Upper lobe of left lung (tissue), 6 donors: ENCODE results near the gene PLXNA4. TPM values are rescaled to one million over a fixed set of nuclear protein-coding genes. Genes with fewer than 3 reads are reported as not detected.
"Not testable (repeated sequence)": the region's sequence is repeated elsewhere in the genome, so short reads cannot be mapped to it uniquely, and the experiment has no call there.

ENCODE experiments used
- ATAC-seq, 2 donors: fragments of 200-7000 bp; cut with Tn5 transposase; one replicate each; pipeline ENCODE4 v1.9.1; 2022; ENCODE audit warnings: mild to moderate bottlenecking in 2 of 2, moderate library complexity in 2 of 2; ENCODE audit not compliant: low FRiP score in 2 of 2
- DNase-seq, 2 donors: peaks; one replicate each; pipeline ENCODE4 v3.0.0-alpha.2; 2019 to 2020
- H3K27ac ChIP-seq, 4 donors: fragments of 200-600 bp; sonication (generic); one replicate each; pipeline ENCODE4 v1.5.1; 2016 to 2019
- H3K27me3 ChIP-seq, 4 donors: fragments of 200-600 bp; sonication (generic); one replicate each; pipeline ENCODE4 v1.5.1; 2017 to 2019
- H3K36me3 ChIP-seq, 4 donors: fragments of 200-600 bp; sonication (generic); one replicate each; pipeline ENCODE4 v1.5.1; 2016 to 2019
- H3K4me1 ChIP-seq, 4 donors: fragments of 200-600 bp; sonication (generic); one replicate each; pipeline ENCODE4 v1.5.1; 2018 to 2019
- H3K4me3 ChIP-seq, 4 donors: fragments of 200-600 bp; sonication (generic); one replicate each; pipeline ENCODE4 v1.5.1; 2017 to 2019; ENCODE audit warnings: mild to moderate bottlenecking in 2 of 4, moderate library complexity in 1 of 4
- H3K9me3 ChIP-seq, 4 donors: fragments of 200-600 bp; sonication (generic); one replicate each; pipeline ENCODE4 v1.5.1; 2018 to 2019
- EP300 ChIP-seq, 4 donors: sonication (generic); formaldehyde crosslinking; IDR thresholded peaks; one replicate each; pipeline ENCODE4 v1.5.1; 2017; ENCODE audit warnings: antibody characterized with exemption in 4 of 4, control low read depth in 2 of 4
- POLR2A ChIP-seq, 4 donors: fragments of 450-650 bp; IDR thresholded peaks; one replicate each; pipeline ENCODE4 v1.5.1; 2016 to 2017; ENCODE audit warnings: antibody characterized with exemption in 4 of 4, mild to moderate bottlenecking in 2 of 4
- POLR2AphosphoS5 ChIP-seq, 2 donors: sonication (generic); formaldehyde crosslinking; IDR thresholded peaks; one replicate each; pipeline ENCODE4 v1.5.1; 2017; ENCODE audit warnings: antibody characterized with exemption in 2 of 2
- WGBS, 2 donors: methylation state at CpG; one replicate each; pipeline ENCODE4 v1.1.5; 2017 to 2018; 5-methylcytosine and 5-hydroxymethylcytosine counted together
- total RNA-seq, 6 donors: library from RNA; depleted of rRNA in 4 of 6; stranded (reverse); fragments of >200 nt in 4 of 6; gene quantifications; one replicate each; pipeline versions ENCODE4 v1.1.0 to v1.2.1, GENCODE V29; 2016 to 2021
- TF ChIP-seq, protein P1 (sequence below), 6 experiments: fragments of 450-650 bp in 4 of 6; fragments of 200-600 bp in 2 of 6; sonication (generic) in 2 of 6; IDR thresholded peaks; one replicate each; pipeline ENCODE4 v1.5.1; 2016 to 2019; ENCODE audit warnings: antibody characterized with exemption in 6 of 6
- donor health status: DM: no; HTN: no; CAD: no; lungs with moderate emphysema.
- donor health status: DM: no; HTN: yes; CAD: no; lungs with severe emphysema.

The PLXNA4 gene
- total RNA-seq, 6 donors from 2014 or later = 1.1 to 5.9 (median 2.6) TPM

DNA sequence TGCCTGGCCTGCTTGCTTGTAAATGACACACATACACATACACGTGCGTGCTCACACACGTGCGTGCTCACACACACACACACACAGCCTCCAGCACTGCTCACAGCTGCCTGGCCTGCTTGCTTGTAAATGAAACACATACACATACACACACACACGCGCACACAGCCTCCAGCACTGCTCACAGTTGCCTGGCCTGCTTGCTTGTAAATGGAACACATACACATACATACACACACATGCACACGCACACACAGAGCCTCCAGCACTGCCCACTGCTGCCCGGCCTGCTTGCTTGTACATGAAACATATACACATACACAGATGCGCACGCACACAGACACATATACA, 397.2 kb downstream of the PLXNA4 start:
- Histone ChIP-seq H3K4me1 (no peaks in the 10 kb centered on the region), H3K9me3 (no peaks in the 10 kb centered on the region), H3K4me3 (no peak overlapping the region), H3K27ac (no peak overlapping the region), H3K27me3 (no peaks in the 10 kb centered on the region), H3K36me3 (no peaks in the 10 kb centered on the region)
- TF ChIP-seq POLR2A (IDR thresholded peaks at IDR 0.05) = no peak
- no peak for TF ChIP-seq EP300 (IDR thresholded peaks at IDR 0.05)
- TF ChIP-seq POLR2AphosphoS5 (IDR thresholded peaks at IDR 0.05) = no peak
- TF ChIP-seq, protein P1, sequence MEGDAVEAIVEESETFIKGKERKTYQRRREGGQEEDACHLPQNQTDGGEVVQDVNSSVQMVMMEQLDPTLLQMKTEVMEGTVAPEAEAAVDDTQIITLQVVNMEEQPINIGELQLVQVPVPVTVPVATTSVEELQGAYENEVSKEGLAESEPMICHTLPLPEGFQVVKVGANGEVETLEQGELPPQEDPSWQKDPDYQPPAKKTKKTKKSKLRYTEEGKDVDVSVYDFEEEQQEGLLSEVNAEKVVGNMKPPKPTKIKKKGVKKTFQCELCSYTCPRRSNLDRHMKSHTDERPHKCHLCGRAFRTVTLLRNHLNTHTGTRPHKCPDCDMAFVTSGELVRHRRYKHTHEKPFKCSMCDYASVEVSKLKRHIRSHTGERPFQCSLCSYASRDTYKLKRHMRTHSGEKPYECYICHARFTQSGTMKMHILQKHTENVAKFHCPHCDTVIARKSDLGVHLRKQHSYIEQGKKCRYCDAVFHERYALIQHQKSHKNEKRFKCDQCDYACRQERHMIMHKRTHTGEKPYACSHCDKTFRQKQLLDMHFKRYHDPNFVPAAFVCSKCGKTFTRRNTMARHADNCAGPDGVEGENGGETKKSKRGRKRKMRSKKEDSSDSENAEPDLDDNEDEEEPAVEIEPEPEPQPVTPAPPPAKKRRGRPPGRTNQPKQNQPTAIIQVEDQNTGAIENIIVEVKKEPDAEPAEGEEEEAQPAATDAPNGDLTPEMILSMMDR (IDR thresholded peaks at IDR 0.05) = no peak
- WGBS, 2 donors = 79 to 83% methylated on average over 9 to 10 of the region's 10 CpGs
- ATAC-seq = no peak
- DNase-seq = no peak

DNA sequence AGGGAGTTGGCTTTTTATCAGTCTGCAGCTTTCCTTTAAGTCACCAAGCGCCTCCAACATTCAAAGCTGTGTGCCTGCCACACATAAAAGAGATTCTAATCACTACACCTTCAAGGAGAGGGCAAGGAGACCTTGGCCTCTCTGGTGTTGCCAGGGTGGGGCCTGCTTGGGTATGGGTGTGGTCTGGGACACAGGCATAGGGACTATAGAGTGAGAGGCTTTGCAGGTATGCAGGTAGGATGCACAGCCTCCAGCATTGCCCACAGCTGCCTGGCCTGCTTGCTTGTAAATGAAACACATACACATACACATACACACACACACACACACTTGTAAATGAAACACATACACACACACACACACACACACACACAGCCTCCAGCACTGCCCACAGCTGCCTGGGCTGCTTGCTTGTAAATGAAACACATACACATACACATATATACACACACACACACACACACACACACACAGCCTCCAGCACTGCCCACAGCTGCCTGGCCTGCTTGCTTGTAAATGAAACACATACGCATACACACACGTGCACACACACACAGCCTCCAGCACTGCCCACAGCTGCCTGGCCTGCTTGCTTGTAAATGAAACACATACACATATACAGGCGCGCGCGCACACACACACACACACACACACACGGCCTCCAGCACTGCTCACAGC, 397.7 kb downstream of the PLXNA4 start:
- H3K27me3 ChIP-seq, H3K4me1 ChIP-seq, H3K36me3 ChIP-seq, DNase-seq, H3K9me3 ChIP-seq, ATAC-seq, H3K27ac ChIP-seq, H3K4me3 ChIP-seq: not testable (repeated sequence)
- 79 to 95% methylated on average over 4 to 8 of the region's 8 CpGs for WGBS, 2 donors

DNA sequence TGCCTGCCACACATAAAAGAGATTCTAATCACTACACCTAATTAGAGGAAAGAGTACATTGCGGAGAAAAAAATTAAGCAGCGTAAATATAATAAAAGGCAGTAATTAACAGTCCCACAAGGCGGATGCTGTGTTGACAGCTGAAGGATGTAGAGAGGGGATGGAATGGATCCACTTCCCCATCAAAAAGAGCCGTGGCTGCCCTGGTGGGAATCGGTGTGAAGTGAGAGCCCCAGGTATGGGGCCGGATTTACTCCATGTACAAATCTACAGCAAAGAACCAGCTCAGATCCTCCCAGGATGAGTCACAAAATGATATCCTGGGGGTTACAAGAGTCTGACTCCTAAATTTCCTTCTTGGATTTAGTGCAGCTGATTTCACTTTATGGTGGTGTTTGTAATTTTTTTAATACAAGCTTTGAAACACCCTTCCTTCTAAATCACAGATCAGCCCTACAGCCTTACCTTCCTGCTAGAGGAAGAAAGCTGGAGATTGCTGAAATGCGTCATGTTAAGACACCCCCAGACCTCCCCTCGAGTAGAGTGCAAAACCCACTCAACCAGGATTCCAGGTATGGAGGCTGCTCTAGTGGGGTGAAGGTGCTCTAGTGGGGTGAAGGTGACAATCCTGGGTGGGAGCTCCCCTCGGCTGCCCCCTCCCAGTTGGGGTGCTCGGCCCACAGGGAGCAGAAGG, 398.4 kb downstream of the PLXNA4 start:
- H3K27ac ChIP-seq = no peak overlapping the region
- H3K9me3 ChIP-seq = no peaks in the 10 kb centered on the region
- 73 to 80% methylated on average over 9 to 10 of the region's 10 CpGs for whole genome bisulfite sequencing, 2 donors
- DNase-seq = no peak
- no peaks in the 10 kb centered on the region for H3K4me1 ChIP-seq
- no peak overlapping the region for H3K4me3 ChIP-seq
- no peaks in the 10 kb centered on the region for H3K36me3 ChIP-seq
- no peaks in the 10 kb centered on the region for H3K27me3 ChIP-seq
- TF ChIP-seq, protein P1 (IDR thresholded peaks at IDR 0.05) = no peak
- TF ChIP-seq POLR2AphosphoS5 (IDR thresholded peaks at IDR 0.05) = no peak
- ATAC-seq = no peak

DNA sequence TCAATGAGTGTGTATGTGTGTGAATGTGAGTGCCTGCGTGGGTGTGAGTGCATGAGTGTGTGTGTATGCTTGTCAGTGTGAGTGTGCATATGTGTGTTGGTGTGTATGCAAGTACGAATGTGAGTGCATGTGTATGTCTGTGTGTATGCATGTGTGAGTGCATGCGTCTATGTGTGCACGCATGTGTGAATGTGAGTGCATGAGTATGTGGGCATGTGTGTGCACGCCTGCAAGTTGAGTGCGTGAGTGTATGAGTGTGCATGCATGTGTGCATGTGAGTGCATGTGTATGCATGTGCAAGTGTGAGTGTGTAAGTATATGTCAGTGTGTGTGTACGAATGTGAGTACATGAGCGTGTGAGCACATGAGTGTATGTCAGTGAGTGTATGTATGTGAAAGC, 399.6 kb downstream of the PLXNA4 start:
- no peak for DNase-seq
- H3K4me1 ChIP-seq = no peaks in the 10 kb centered on the region
- 90 to 93% methylated on average over 8 of the region's 8 CpGs for WGBS, 2 donors
- TF ChIP-seq POLR2AphosphoS5 (IDR thresholded peaks at IDR 0.05) (no peak), POLR2A (IDR thresholded peaks at IDR 0.05) (no peak), EP300 (IDR thresholded peaks at IDR 0.05) (no peak)
- TF ChIP-seq, protein P1 (IDR thresholded peaks at IDR 0.05) = no peak
- H3K27ac ChIP-seq = no peak overlapping the region
- no peaks in the 10 kb centered on the region for H3K36me3 ChIP-seq
- no peaks in the 10 kb centered on the region for H3K27me3 ChIP-seq
- H3K4me3 ChIP-seq = no peak overlapping the region
- ATAC-seq = no peak
- H3K9me3 ChIP-seq = no peaks in the 10 kb centered on the region

DNA sequence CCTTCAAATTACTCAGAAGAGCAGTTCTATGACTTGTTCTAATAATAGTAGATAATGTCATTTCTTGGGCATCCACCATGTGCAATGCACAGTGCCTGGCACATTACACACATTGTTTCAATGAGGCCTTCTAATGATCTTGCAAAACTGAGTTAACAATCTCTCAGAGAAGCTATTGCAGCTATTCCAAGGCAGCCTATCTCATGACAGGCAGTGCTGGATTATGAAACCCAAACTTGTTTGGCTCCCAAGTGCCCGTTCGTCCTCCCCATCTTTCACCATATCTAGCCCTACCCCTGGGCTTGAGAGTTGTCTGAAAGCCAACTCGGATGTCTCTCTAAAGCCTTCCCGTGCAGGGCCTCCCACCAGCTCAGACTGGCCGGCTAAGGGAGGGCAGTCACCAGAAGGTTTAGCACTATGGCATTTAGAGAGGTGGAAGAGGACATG, 405.1 kb downstream of the PLXNA4 start:
- 51 to 53% methylated on average over 5 of the region's 5 CpGs for WGBS, 2 donors
- Histone ChIP-seq H3K9me3 (no peaks in the 10 kb centered on the region), H3K36me3 (no peaks in the 10 kb centered on the region), H3K27me3 (no peaks in the 10 kb centered on the region), H3K27ac (no peak overlapping the region), H3K4me1 (no peaks in the 10 kb centered on the region), H3K4me3 (no peak overlapping the region)
- DNase-seq (no peak), ATAC-seq (no peak)
- TF ChIP-seq POLR2A (IDR thresholded peaks at IDR 0.05) (no peak), EP300 (IDR thresholded peaks at IDR 0.05) (no peak), POLR2AphosphoS5 (IDR thresholded peaks at IDR 0.05) (no peak)
- TF ChIP-seq, protein P1 (IDR thresholded peaks at IDR 0.05) = no peak
